Fibroblast of mammary gland (primary cell): Measurements from ENCODE around the gene TMEM238L.

ENCODE experiments used
- DNase-seq: peaks from one replicate; pipeline ENCODE4 v3.0.0-alpha.2; 2010; ENCODE audit warnings: low read depth
- H3K4me3 ChIP-seq: 2 replicates; pipeline ENCODE4 v1.5.1; 2011; ENCODE audit warnings: low read depth, mild to moderate bottlenecking, low read length, moderate library complexity; ENCODE audit not compliant: control insufficient read depth
- CTCF ChIP-seq: conservative IDR thresholded peaks from 2 replicates; pipeline ENCODE4 v1.5.1; 2011; ENCODE audit warnings: low read depth, low read length, inconsistent platforms; ENCODE audit not compliant: control insufficient read depth, insufficient read depth

Gene TMEM238L

GRCh38 chr17:10757647-10758046 is 46.3 kb downstream of the TMEM238L start:
- no peak overlapping the region for H3K4me3 ChIP-seq
- no peak for TF ChIP-seq CTCF
- DNase-seq: no peak

- DNase-seq: no peak
- no peak for TF ChIP-seq CTCF
- no peak overlapping the region for H3K4me3 ChIP-seq
Measured at GRCh38 chr17:10757067-10757466, 46.8 kb downstream of the TMEM238L start.

- TF ChIP-seq CTCF: no peak
Measured at GRCh38 chr17:10756619-10757018, 47.3 kb downstream of the TMEM238L start.

GRCh38 chr17:10756185-10756584 is 47.7 kb downstream of the TMEM238L start:
- H3K4me3 ChIP-seq: no peak overlapping the region
- TF ChIP-seq CTCF: no peak

More at GRCh38 chr17:10756619-10757018, 47.3 kb downstream of the TMEM238L start:
- H3K4me3 ChIP-seq: no peak overlapping the region
- DNase-seq: no peak

GRCh38 chr17:10755592-10756127 is 48.2 kb downstream of the TMEM238L start:
- H3K4me3 ChIP-seq: no peak overlapping the region
- TF ChIP-seq CTCF: no peak
- no peak for DNase-seq

More at GRCh38 chr17:10756185-10756584, 47.7 kb downstream of the TMEM238L start:
- DNase-seq: no peak

- H3K4me3 ChIP-seq: no peak overlapping the region
- TF ChIP-seq CTCF: no peak
- no peak for DNase-seq
Measured at GRCh38 chr17:10754861-10755591, 48.9 kb downstream of the TMEM238L start.
